Left cardiac atrium (tissue), 4 donors: ENCODE data around the gene TBC1D17. TPM values are rescaled to one million over a fixed set of nuclear protein-coding genes. Genes with fewer than 3 reads are reported as not detected.

Experiments used
- ATAC-seq, 2 donors: fragments of 200-7000 bp; cut with Tn5 transposase; one replicate each; pipeline ENCODE4 v1.9.1; 2020; ENCODE audit warnings: mild to moderate bottlenecking in 2 of 2, moderate library complexity in 2 of 2
- DNase-seq: peaks from one replicate; pipeline ENCODE4 v3.0.0-alpha.2; 2020
- intact Hi-C, 2 donors: fragments of 100-400 bp; cut with DNase I; formaldehyde crosslinking; loops; one replicate each; pipeline versions ENCODE4 v1.14.1 to v1.15.1; 2022 to 2023
- total RNA-seq, 2 donors: library from RNA; stranded (reverse); fragmentation: NEBNext Ultra II Directional; extraction: Animal tissue kit (Norgen Biotek cat#: 25700); gene quantifications; one replicate each; pipeline ENCODE4 v1.2.1, GENCODE V29; 2021
- donor health status: DM: no; HTN: yes; CAD: no.
- donor health status: DM: no; HTN: yes; CAD: no; lungs with severe emphysema.
- donor health status: DM: yes; HTN: yes; CAD: no.
- donor health status: Dilated cardiomyopathy.

TBC1D17 gene
- total RNA-seq, 2 donors from 2014 or later = 28.3 to 36.0 TPM

DNA sequence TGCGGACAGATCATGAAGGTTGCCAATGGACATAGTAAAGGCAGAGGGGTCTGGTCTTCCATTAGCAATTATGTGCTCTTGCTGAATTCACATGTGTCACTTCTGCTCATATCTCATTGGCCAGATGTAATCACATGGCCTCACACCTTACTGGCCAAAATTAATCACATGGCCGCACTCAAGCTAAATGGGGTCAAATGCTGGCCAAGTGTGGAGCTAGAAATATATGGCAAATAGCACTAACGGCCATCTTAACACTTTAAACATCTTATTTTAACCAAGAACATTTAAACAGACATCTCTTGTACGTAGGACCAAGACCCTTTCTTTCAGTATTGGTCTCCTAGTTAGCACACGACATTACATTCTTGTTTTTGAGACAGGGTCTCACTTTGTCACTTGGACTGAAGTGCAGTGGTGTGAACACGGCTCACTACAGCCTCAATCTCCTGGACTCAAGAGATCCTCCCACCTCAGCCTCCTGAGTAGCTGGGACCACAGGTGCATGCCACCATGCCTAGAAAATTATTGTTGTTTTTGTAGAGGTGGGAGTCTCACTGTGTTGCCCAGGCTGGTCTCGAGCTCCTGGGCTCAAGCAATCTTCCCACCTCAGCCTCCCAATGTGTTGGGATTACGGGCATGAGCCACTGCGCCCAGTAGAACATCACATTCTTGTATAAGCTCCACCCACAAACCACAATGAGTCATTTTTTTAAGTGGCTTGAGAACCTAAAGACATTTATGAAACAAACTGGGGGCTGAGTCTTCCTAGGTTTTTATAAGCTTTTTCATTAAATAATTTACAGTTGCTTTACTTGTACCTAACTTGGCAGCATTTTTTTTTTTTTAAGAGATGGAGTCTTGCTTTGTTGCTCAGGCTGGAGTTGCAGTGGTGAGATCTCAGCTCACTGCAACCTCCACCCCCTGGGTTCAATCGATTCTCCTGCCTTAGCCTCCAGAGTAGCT, 29.5 kb upstream of the TBC1D17 start:
- DNase-seq (no peak), ATAC-seq (no peak)
- intact Hi-C loops = no loop called here

DNA sequence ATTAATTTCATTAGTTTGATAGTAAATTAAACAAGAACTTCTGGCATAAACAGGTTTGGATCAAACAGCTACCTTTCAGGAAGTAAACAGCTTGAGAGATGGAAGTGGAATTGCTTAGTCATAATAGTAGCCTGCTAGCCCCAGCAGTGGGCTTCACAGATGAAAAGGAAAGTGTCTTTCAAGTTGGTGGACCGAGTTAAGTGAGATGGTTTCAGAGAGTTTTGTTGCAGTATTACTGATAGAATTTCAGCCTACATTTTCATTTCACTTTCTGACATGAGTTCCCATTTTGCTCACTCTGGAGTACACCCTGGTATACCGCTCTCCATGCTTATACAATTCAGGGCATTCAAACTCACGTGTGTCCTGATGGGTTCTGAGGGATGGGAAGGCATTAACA, 28.6 kb upstream of the TBC1D17 start:
- intact Hi-C loops = no loop called here
- DNase-seq (no peak), ATAC-seq (no peak)

DNA sequence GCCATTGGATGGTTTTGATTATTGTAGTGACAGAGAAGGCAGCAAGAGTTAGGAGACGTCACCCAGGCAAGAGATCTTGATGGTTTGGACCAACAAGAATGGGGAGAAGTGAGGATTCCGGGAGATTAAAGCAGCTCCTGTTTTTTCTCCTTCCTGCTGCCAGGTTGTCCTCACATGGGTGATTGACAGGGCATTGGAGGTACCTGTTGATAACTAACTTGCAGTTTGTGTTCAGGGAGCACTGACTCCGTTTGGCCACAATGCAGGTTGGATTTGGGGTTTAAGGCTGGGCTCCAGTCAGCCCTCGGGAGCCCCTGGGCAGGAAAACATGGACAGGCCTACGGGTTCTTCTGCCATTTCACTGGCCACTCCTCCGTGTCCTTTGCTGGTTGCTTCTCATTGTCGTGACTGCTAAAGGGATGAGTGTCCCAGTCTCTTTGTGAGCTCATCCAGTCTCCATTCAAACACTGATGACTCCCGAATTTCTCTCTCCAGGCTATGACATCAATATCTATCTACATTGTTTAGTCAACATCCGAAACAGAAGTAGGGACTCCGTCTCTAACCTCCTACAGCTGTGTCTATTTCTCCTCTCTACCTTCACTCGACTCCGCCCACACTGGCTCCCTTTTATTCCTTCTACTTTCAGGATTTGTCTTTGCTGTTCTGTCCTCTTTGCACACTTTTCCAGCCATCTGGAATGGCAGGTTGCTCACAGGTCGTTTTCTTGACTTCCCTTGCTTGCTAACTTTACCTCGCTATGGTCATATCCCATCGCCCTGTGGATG, 27.9 kb upstream of the TBC1D17 start:
- intact Hi-C loops = loop anchor here in 1 of 2 donors (5.0 kb wide), 1 partner anchor 32 kb away; the partner anchor contains the start of gene MED25
- DNase-seq (no peak), ATAC-seq (no peak)

DNA sequence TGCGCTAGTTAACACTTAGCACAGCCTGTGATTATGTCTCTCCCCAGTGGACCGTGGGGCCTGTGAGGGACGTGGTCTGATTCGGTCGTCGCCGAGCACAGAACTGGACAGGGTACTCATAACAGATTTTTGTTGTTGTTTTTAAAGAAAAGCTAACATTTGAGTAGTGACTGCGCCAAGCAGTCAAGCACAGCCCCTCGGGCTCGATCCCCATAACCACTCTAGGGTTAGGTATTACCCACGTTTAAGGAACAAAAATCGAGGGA, 27.3 kb upstream of the TBC1D17 start:
- DNase-seq (no peak), ATAC-seq (peak in 1 of 2 donors; percentile 1)
- intact Hi-C loops = loop anchor here in 1 of 2 donors (5.0 kb wide), 1 partner anchor 33 kb away; the partner anchor contains the start of gene MED25

DNA sequence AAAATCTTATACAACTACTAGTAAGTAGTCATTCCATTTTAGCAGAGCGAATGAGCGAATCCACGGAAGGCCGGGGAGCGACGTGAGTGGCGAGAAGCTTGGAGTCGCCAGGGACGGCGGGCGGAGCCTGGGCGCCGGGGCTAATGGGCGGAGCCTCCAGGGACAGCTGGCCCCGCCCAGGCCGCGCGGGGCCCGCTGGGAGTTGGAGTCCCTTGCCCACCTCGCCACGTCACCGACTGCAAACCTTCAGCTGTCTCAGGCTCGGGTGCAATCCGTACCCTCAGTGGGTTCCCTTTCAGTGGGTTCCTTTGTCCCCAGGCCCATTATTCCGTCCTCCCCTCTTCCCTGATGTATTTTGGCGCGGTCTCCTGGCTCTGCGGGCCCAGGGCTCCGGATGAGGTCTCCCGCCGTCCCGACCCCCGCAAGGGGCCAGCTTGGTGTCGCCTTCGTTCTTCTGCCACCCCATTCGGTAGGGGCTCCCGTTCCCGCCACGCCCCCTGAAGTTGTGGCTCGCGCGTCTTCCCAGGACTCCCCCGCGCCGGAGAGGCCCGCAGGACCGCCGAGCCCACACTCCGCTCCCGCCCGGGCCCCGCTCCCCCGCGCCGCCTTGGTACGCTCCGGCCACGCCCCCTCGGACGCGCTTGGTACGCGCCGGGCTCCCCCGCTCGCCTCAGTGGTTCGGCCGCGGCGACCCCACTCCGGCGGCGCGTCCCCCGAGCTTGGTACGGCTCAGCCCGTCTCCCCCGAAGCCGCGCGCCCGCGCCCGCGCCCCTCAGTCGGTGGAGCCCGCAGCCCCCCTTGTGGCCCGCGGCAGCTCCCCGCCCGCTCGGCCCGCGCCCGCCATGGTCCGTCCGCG, 26.8 kb upstream of the TBC1D17 start, which contains the start of gene PTOV1:
Gene PTOV1, plus strand, starts transcription at position 673 of the 856 bp plus-strand sequence.
- intact Hi-C loops = loop anchor here in 1 of 2 donors (5.0 kb wide), 1 partner anchor 33 kb away; the partner anchor contains the start of gene MED25
- ATAC-seq = peak; percentile 95
- DNase-seq = peak; percentile 94

DNA sequence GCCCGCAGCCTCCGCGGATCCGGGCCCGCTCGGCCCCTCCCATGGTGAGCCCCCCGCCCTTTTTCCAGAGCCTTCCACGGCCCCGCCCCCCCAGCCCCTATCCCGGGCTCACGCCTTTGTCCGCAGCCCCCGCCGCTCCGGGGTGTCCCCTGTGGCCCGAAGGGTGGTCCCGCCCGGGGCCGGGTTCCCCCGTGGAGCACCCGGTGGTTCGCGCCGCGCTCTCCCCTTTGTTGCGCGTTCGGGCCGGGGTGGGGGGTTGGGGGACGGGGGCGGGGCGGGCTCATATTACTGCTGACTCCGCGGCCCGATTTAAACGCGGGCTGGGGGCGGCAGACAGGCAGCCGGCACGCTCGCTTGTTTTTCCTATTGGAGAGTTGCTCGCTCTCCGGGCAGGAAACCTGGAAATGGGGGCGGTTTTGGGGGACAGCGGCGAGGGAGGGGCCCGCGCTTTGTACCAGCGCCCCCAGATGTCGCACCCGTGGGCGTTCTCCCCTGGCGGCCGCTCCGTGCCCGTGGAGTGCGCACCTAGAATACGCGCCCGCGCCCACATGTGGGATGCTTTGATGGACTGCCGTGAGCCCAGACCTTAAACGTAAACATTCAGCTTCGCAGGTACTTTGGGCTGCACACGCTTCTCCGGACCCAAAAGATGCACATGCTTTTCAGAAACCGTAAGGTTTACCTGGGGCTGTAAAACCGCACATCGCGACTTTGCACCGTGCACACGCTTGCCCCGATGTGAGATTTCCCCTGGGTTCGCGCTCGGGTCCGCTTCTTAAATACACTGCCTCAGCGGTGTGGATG, 25.8 kb upstream of the TBC1D17 start:
- ATAC-seq (peak in 1 of 2 donors; percentile 0), DNase-seq (no peak)
- intact Hi-C loops = loop anchor here in 1 of 2 donors (5.0 kb wide), 1 partner anchor 34 kb away; the partner anchor contains the start of gene MED25

DNA sequence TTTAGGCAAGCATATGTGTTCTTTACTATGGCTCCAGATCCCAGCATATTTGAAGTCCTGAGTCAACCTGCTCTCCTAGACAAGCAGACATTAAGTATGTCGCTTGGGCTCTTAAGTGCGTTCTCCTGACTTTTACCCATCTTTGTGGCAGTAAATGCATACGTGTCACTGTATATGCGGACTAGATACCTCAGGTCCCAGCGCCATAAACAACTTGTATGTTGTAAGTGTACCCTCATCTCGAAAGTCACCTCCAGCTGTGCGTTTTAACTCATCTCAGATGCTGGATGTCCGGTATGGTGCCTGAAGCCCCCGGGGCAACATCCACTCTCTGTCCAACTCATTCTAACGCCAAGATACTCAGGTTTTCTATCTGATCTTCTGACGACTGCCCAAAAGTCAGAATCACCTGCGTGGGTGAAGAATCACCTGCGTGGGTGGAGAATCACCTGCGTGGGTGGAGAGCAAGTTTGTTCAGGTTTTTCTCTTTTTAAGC, 24.8 kb upstream of the TBC1D17 start:
- no peak for DNase-seq

DNA sequence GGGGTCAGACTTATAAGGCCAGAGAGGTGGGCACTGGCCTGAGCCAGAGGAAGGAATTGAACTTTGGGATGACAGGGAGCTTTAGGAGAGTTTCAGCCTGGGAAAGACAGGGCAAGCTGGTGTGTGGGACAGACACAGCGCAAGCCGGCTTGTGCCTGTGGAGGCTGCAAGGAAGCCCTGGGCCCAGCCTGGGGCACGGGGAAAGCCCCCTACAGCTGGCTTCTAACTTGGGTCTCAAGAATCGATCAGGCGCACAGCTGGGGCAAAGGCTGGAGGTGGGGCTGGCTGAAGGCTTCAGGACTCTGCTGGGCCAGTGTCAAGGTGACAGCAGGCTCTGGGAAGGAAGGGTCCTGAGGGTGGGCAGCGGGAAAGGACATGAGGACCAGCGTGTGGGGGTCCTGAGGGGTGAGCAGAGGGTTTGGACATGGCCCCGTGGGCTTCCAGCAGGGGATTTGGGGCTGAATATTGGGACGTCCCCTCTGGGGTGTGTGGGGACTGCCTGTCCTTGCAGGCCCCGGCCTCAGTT, 23.6 kb upstream of the TBC1D17 start:
- DNase-seq = no peak
- no peak for ATAC-seq
- intact Hi-C loops = loop anchor here in 1 of 2 donors (5.0 kb wide), 1 partner anchor 37 kb away; the partner anchor contains the start of gene MED25

More for the DNA sequence above, 24.8 kb upstream of the TBC1D17 start:
- no peak for ATAC-seq
- intact Hi-C loops = loop anchor here in 1 of 2 donors (5.0 kb wide), 1 partner anchor 35 kb away; the partner anchor contains the start of gene MED25

DNA sequence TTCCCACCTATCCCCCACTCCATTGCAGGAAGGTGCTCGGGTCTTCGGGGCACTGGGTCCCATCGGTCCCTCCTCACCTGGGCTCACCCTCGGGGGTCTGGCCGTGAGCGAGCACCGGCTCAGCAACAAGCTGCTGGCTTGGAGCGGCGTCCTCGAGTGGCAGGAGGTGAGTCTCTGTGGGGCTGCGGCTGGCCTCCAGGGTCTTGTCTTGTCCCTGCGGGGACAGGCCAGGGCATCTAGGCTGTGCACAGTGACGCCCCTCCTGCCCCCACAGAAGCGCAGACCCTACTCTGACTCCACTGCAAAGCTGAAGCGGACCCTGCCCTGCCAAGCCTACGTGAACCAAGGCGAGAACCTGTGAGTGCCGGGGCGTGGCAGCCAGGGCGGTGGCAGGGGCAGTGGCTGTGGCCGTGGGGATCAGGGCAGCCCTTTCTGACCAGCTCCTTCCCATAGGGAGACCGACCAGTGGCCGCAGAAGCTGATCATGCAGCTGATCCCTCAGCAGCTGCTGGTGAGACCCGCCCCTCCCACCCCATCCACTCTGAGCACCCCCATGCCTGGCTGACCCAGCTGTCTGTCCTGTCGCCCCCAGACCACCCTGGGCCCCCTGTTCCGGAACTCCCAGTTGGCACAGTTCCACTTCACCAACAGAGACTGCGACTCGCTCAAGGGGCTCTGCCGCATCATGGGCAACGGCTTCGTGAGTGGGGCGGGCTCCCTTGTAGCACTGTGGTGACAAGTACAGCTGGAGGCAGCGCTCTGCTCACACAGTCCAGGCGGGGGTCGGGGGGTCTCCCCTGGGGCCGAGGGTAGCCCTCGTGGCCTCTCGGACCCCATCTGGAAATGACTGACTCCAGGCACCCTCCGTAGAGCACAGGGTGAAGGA, 22.9 kb upstream of the TBC1D17 start:
- DNase-seq (no peak), ATAC-seq (no peak)
- intact Hi-C loops = loop anchor here in 1 of 2 donors (5.0 kb wide), 1 partner anchor 37 kb away; the partner anchor contains the start of gene MED25

DNA sequence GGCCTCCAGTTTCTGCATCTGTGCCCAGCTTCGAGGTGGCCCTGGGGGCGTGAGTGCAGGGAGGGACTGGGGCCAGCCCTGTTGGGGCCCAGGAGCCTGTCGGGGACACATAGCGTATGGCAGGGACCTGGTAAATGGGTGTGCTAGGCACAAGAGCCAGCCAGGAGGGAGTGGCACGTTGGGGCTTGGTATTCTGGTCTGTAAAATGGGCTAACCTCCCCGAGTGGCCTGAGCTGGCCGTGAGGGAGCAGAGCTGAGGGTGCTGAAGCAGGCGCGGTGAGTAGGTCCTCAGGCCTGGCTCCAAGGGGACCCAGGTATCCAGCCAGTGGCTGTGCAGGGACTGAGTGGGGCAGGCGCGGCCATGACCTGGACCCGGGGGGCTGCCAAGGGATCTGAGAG, 22.2 kb upstream of the TBC1D17 start:
- no peak for DNase-seq
- no peak for ATAC-seq
- intact Hi-C loops = no loop called here

DNA sequence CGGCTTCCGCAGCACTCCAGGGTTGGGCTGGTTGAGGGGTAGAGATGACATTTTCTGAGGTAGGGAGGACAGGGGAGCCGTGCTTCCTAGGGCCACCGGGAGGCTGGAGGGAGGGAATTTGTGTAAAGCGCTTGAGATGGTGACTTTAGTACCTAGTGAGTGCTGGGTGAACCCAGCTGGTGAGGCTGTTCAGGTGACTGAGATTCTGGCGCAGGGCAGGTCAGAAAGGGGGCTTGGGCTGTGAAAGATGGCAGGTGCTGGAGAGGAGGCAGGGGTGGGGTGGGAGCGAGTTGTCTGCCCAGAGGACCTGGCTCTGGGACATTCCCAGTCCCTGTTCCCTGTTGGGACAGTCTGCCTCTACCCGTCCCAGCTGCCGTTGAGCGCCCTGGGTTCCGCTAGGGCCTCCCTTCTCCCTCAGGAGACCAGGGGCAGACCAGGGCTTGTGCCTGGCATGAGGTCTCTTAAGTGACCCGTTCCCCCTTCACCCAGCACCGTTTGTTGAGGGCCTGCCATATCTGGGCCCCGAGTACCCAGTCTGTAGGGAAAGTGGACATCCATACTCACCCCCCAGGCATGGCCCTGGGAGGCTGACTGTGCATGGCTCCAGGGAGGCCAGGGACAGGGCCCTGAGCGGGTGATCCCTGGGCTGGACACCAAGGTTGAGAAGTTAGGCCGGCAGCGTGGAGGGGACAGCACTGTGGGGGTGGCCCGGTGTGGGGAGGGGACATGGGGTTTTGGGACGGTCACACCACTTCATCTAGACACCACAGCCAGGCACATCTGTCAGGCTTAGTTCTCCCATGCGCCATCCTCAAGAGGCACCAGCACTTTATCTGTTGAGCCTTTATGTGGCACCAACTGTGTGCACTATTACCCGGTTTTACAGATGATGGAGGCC, 21.6 kb upstream of the TBC1D17 start:
- intact Hi-C loops = no loop called here

DNA sequence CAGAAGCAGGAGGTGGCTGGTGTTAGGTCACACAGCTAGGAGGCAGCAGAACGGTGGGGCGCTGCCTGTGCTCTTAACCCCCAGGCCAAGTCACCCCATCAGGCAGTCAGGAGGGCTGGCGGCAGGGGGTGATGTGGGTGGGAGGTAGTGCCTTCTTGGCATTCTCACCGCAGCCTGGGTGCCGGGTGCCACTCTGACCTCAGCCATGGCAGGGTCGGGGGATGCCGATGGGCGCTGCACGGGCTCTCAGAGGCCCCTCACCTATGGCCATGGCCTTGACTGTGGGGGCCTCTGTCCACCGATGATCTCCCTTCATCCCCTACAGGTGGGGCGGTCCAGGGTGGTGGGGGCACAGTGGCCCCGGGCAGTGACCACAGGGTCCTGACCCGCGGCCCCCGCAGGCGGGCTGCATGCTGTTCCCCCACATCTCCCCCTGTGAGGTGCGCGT, 20.9 kb upstream of the TBC1D17 start:
- ATAC-seq = no peak

More for the DNA sequence above, 21.6 kb upstream of the TBC1D17 start:
- ATAC-seq (no peak), DNase-seq (no peak)

DNA sequence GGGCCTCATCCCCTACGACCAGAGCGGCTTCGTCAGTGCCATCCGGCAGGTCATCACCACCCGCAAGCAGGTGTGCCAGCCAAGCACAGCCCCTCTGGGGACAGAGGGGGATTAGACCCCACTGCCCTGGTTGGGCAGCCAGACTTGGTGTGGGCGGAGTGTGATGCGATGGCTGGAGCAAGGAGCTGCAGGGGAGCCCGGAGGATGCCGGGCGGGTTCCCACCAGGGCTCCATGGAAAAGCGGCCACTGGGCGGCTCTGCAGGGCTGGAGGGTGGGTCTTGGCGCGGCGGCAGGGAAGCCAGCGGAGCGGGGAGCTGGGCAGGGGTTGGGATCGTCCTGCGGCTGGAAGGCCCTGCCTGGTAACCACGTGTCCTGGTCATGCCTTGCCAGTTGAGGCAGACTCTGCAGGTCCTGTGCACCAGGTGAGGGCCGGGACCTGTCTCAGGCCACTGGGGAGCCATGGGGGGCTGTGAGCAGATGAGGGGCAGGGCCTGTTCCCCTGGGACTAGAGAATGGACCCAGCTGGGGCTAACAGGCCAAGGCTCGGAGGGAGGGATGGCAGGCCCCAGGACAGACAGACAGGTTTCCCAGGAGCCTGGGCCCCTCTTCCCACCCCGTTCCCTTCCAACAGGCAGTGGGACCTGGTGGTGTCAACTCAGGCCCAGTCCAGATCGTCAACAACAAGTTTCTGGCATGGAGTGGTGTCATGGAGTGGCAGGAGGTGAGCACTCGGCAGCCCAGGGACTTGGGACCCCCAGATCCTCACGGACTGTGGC, 20.3 kb upstream of the TBC1D17 start:
- intact Hi-C loops = no loop called here
- ATAC-seq (no peak), DNase-seq (no peak)

More for the DNA sequence above, 20.9 kb upstream of the TBC1D17 start:
- no peak for DNase-seq
- intact Hi-C loops = no loop called here

DNA sequence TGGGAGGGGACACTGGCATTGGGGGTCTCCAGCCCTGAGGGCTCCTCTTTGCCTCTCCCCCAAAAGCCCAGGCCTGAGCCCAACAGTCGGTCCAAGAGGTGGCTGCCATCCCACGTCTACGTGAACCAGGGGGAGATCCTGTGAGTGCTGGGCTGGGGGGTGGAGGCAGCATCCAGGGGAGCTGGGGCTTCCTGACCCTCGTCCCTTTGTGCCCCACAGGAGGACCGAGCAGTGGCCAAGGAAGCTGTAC, 19.7 kb upstream of the TBC1D17 start:
- no peak for ATAC-seq
- DNase-seq = no peak
- intact Hi-C loops = no loop called here
